ENCODE results near the gene ASB18. TPM values are rescaled to one million over a fixed set of nuclear protein-coding genes. Genes with fewer than 3 reads are reported as not detected.

Gene ASB18
- polyA plus RNA-seq, 3 donors, result not detected

- Histone ChIP-seq H3K9ac (ENCODE audit: insufficient read depth, low read length, poor library complexity, severe bottlenecking) (no peak overlapping the region), H3K4me2 (replicated peaks; ENCODE audit: extremely low read depth, low read length, poor library complexity, severe bottlenecking) (no peak overlapping the region), H3K4me1 (ENCODE audit: control insufficient read depth in 1 of 2, insufficient read depth in 2 of 2, low read length in 2 of 2) (no peaks in the 10 kb centered on the region), H3K27me3 (ENCODE audit: control insufficient read depth in 2 of 2, insufficient read depth in 2 of 2, low read length in 2 of 2) (no peaks in the 10 kb centered on the region), H3K4me3 (replicated peaks in 1 of 3; ENCODE audit: low read depth in 2 of 3, low read length in 3 of 3) (no peak overlapping the region), H3K27ac (ENCODE audit: low read depth in 1 of 2, low read length in 2 of 2) (no peak overlapping the region), H4K20me1 (ENCODE audit: insufficient read depth, low read length) (no peaks in the 10 kb centered on the region), H3K79me2 (ENCODE audit: insufficient read depth, low read length) (no peaks in the 10 kb centered on the region), H3K36me3 (replicated peaks in 1 of 2; ENCODE audit: control insufficient read depth in 1 of 2, insufficient read depth in 2 of 2, low read length in 2 of 2) (no peaks in the 10 kb centered on the region), H2AFZ (ENCODE audit: insufficient read depth, low read depth, low read length, poor library complexity, severe bottlenecking) (no peak overlapping the region), H3K9me3 (replicated peaks in 1 of 2; ENCODE audit: control insufficient read depth in 1 of 2, insufficient read depth in 1 of 2, low read length in 2 of 2) (no peaks in the 10 kb centered on the region)
- TF ChIP-seq, protein P1, sequence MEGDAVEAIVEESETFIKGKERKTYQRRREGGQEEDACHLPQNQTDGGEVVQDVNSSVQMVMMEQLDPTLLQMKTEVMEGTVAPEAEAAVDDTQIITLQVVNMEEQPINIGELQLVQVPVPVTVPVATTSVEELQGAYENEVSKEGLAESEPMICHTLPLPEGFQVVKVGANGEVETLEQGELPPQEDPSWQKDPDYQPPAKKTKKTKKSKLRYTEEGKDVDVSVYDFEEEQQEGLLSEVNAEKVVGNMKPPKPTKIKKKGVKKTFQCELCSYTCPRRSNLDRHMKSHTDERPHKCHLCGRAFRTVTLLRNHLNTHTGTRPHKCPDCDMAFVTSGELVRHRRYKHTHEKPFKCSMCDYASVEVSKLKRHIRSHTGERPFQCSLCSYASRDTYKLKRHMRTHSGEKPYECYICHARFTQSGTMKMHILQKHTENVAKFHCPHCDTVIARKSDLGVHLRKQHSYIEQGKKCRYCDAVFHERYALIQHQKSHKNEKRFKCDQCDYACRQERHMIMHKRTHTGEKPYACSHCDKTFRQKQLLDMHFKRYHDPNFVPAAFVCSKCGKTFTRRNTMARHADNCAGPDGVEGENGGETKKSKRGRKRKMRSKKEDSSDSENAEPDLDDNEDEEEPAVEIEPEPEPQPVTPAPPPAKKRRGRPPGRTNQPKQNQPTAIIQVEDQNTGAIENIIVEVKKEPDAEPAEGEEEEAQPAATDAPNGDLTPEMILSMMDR (IDR thresholded peaks at IDR 0.05), result no peak
- Mint-ChIP-seq H3K27ac (no peak overlapping the region), H3K4me3 (no peak overlapping the region), H3K4me1 (no peaks in the 10 kb centered on the region), H3K9me3 (peaks cover 0 to 3% (median 0%) of the 10 kb centered on the region in 7 donors), H3K27me3 (ENCODE audit: low read depth in 3 of 3) (peaks cover under 1 to 14% (median 7%) of the 10 kb centered on the region in 3 donors), H3K36me3 (no peaks in the 10 kb centered on the region)
- DNase-seq, result no peak
- WGBS (ENCODE audit: insufficient coverage), result 91% methylated on average over 11 of the region's 12 CpGs
- intact Hi-C loops (cut with micrococcal nuclease), result no loop called here
These were observed 43.4 kb upstream of the ASB18 start for GRCh38 chr2:236307641-236308040.

- no peak overlapping the region for H3K27ac Mint-ChIP-seq
- no peaks in the 10 kb centered on the region for H3K9me3 Mint-ChIP-seq
- no peak for DNase-seq
- Histone ChIP-seq H3K9me3 (replicated peaks in 1 of 2; ENCODE audit: control insufficient read depth in 1 of 2, insufficient read depth in 1 of 2, low read length in 2 of 2) (no peaks in the 10 kb centered on the region), H3K4me3 (replicated peaks in 1 of 3; ENCODE audit: low read depth in 2 of 3, low read length in 3 of 3) (no peak overlapping the region), H4K20me1 (ENCODE audit: insufficient read depth, low read length) (no peaks in the 10 kb centered on the region), H3K4me1 (ENCODE audit: control insufficient read depth in 1 of 2, insufficient read depth in 2 of 2, low read length in 2 of 2) (no peaks in the 10 kb centered on the region), H3K27me3 (ENCODE audit: control insufficient read depth in 2 of 2, insufficient read depth in 2 of 2, low read length in 2 of 2) (no peaks in the 10 kb centered on the region), H3K79me2 (ENCODE audit: insufficient read depth, low read length) (no peaks in the 10 kb centered on the region), H2AFZ (ENCODE audit: insufficient read depth, low read depth, low read length, poor library complexity, severe bottlenecking) (no peak overlapping the region), H3K4me2 (replicated peaks; ENCODE audit: extremely low read depth, low read length, poor library complexity, severe bottlenecking) (no peak overlapping the region), H3K36me3 (replicated peaks in 1 of 2; ENCODE audit: control insufficient read depth in 1 of 2, insufficient read depth in 2 of 2, low read length in 2 of 2) (no peaks in the 10 kb centered on the region), H3K27ac (ENCODE audit: low read depth in 1 of 2, low read length in 2 of 2) (no peak overlapping the region), H3K9ac (ENCODE audit: insufficient read depth, low read length, poor library complexity, severe bottlenecking) (no peak overlapping the region)
- intact Hi-C loops (cut with micrococcal nuclease), result no loop called here
- 66% methylated on average over 4 of the region's 13 CpGs for WGBS (ENCODE audit: insufficient coverage)
- H3K4me1 Mint-ChIP-seq, result no peaks in the 10 kb centered on the region
- H3K4me3 Mint-ChIP-seq, result no peak overlapping the region
- TF ChIP-seq, protein P1 (IDR thresholded peaks at IDR 0.05), result no peak
- H3K36me3 Mint-ChIP-seq, result no peaks in the 10 kb centered on the region
- H3K27me3 Mint-ChIP-seq (ENCODE audit: low read depth in 3 of 3), result peaks cover 0 to 12% (median 7%) of the 10 kb centered on the region in 3 donors
These were observed 42.8 kb upstream of the ASB18 start for GRCh38 chr2:236306825-236307540.
